MCF 10A (cell line): ENCODE data around the gene GRAMD2A. TPM values are rescaled to one million over a fixed set of nuclear protein-coding genes. Genes with fewer than 3 reads are reported as not detected.

Source experiments
- BruUV-seq: library from RNA; stranded (reverse); fragments of 400-500 nt; replicated peaks from 2 replicates; lab custom pipeline; 2021; lab: Mats Ljungman, UMichigan
- CTCF ChIA-PET: fragments of 300-600 bp; sonication (Branson Sonifier 250); formaldehyde crosslinking; extraction: SDS; loops from one replicate; lab custom pipeline; 2021; ENCODE audit warnings: antibody characterized with exemption, inconsistent platforms; lab: Yijun Ruan, JAX
- POLR2A ChIA-PET: fragments of 300-600, 350-650 bp; sonication (Branson Sonifier 250); formaldehyde crosslinking; extraction: SDS; loops from one replicate; lab custom pipeline; 2020; ENCODE audit warnings: antibody characterized with exemption, inconsistent platforms; lab: Yijun Ruan, JAX
- DNase-seq: peaks from one replicate; pipeline ENCODE4 v3.0.0-alpha.2; 2018; ENCODE audit not compliant: unreplicated experiment
- H3K27ac Mint-ChIP-seq: one replicate; pipeline ENCODE4 v1.8.0; 2022; ENCODE audit warnings: mild to moderate bottlenecking, low read depth, mixed read lengths; ENCODE audit not compliant: unreplicated experiment
- H3K27me3 Mint-ChIP-seq: one replicate; pipeline ENCODE4 v1.8.0; 2022; ENCODE audit warnings: mixed read lengths; ENCODE audit not compliant: insufficient read depth, unreplicated experiment
- H3K36me3 Mint-ChIP-seq: one replicate; pipeline ENCODE4 v1.8.0; 2022; ENCODE audit warnings: mild to moderate bottlenecking, moderate library complexity, mixed read lengths; ENCODE audit not compliant: insufficient read depth, unreplicated experiment
- H3K4me1 Mint-ChIP-seq: one replicate; pipeline ENCODE4 v1.8.0; 2022; ENCODE audit warnings: mixed read lengths; ENCODE audit not compliant: insufficient read depth, unreplicated experiment
- H3K4me3 Mint-ChIP-seq: one replicate; pipeline ENCODE4 v1.8.0; 2022; ENCODE audit warnings: mild to moderate bottlenecking, moderate library complexity, mixed read lengths; ENCODE audit not compliant: unreplicated experiment
- H3K9me3 Mint-ChIP-seq: one replicate; pipeline ENCODE4 v1.8.0; 2022; ENCODE audit warnings: mixed read lengths; ENCODE audit not compliant: unreplicated experiment
- intact Hi-C: fragments of 100-400 bp; cut with micrococcal nuclease; formaldehyde crosslinking; loops from 2 replicates; pipeline ENCODE4 v1.14.1; 2022
- total RNA-seq: library from RNA; stranded (reverse); gene quantifications from 2 replicates; pipeline ENCODE4 v1.2.3, GENCODE V29; 2022
- TF ChIP-seq, protein P1 (sequence below): fragments of 200-600 bp; IDR thresholded peaks from one replicate; pipeline ENCODE4 v1.8.0; 2022; ENCODE audit warnings: antibody characterized with exemption, mild to moderate bottlenecking; ENCODE audit not compliant: unreplicated experiment

GRAMD2A gene
- total RNA-seq, 1 experiment from 2014 or later: 0.93 TPM

DNA sequence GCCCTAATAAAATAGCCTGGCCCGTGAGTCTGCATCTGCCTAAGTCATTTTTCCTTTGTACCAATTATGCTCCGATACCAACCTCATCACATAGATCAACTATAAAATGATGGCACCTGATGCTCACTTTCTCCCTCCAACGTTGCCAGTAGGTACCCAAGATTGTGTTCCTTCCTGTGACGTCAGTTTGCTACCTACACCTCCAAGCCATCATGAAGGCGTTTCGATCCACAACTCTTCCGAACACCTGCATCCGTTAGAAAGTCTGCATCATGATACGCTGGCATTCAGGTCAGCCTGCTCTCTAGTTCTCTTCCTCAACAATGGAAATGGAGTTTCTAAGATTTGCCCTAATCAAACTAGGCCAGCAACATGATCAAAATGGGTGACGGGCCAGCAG, 25.7 kb upstream of the GRAMD2A start:
- POLR2A ChIA-PET: interaction anchor here (0.5 to 6.2 kb wide), 10 partner anchors 9 to 783 kb away, joined by 3 to 146 read pairs (median 10); partner anchors contain the start of genes ARIH1, GRAMD2A and PKM
- BruUV-seq: no TSS peak
- peak overlapping the region; percentile 67 for H3K4me3 Mint-ChIP-seq
- H3K27me3 Mint-ChIP-seq: no peaks in the 10 kb centered on the region
- peaks cover 89% of the 10 kb centered on the region for H3K36me3 Mint-ChIP-seq
- H3K4me1 Mint-ChIP-seq: peaks cover 58% of the 10 kb centered on the region
- H3K27ac Mint-ChIP-seq: peak overlapping the region; percentile 71
- CTCF ChIA-PET: interaction anchor here (0.6 to 2.5 kb wide), 6 partner anchors 9 to 104 kb away, joined by 3 to 7 read pairs (median 3); no protein-coding TSS in a partner anchor
- H3K9me3 Mint-ChIP-seq: no peaks in the 10 kb centered on the region
- TF ChIP-seq, protein P1, sequence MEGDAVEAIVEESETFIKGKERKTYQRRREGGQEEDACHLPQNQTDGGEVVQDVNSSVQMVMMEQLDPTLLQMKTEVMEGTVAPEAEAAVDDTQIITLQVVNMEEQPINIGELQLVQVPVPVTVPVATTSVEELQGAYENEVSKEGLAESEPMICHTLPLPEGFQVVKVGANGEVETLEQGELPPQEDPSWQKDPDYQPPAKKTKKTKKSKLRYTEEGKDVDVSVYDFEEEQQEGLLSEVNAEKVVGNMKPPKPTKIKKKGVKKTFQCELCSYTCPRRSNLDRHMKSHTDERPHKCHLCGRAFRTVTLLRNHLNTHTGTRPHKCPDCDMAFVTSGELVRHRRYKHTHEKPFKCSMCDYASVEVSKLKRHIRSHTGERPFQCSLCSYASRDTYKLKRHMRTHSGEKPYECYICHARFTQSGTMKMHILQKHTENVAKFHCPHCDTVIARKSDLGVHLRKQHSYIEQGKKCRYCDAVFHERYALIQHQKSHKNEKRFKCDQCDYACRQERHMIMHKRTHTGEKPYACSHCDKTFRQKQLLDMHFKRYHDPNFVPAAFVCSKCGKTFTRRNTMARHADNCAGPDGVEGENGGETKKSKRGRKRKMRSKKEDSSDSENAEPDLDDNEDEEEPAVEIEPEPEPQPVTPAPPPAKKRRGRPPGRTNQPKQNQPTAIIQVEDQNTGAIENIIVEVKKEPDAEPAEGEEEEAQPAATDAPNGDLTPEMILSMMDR: no peak
- intact Hi-C loops: loop anchor here (2.0 kb wide), 1 partner anchor 24 kb away; no protein-coding TSS in a partner anchor
- no peak for DNase-seq

DNA sequence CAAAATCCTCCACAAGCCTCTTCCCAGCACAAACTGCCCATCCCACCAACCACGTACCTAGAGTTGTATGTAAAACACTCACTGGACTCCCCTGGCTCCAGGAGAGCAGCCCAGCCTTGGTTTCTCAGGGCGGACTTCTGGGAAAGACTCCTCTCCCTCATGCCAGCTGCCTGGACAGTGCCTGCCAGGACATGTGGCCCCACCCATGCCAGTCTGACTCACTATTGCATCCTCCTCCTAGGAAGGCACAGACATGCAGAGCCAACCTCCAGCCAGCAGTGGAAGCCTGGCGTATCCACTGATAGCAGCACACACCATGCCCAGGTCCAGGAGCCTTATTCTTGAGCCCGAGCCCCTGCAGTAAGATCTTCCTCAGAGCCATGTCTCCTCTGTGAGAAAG, 24.8 kb upstream of the GRAMD2A start:
- no peaks in the 10 kb centered on the region for H3K27me3 Mint-ChIP-seq
- peaks cover 58% of the 10 kb centered on the region for H3K4me1 Mint-ChIP-seq
- DNase-seq: peak; percentile 98
- H3K9me3 Mint-ChIP-seq: no peaks in the 10 kb centered on the region
- intact Hi-C loops: loop anchor here (1.0 to 2.0 kb wide), 3 partner anchors 15 to 50 kb away; partner anchors contain the start of gene PARP6
- no TSS peak for BruUV-seq
- H3K27ac Mint-ChIP-seq: peak overlapping the region; percentile 71
- POLR2A ChIA-PET: interaction anchor here (0.6 to 6.2 kb wide), 15 partner anchors 10 to 153 kb away, joined by 3 to 146 read pairs (median 6); partner anchors contain the start of genes GRAMD2A, HEXA and PKM
- CTCF ChIA-PET: interaction anchor here (0.6 to 2.5 kb wide), 7 partner anchors 10 to 470 kb away, joined by 3 to 7 read pairs (median 4); no protein-coding TSS in a partner anchor
- peak overlapping the region; percentile 67 for H3K4me3 Mint-ChIP-seq
- TF ChIP-seq, protein P1: no peak
- peaks cover 89% of the 10 kb centered on the region for H3K36me3 Mint-ChIP-seq

DNA sequence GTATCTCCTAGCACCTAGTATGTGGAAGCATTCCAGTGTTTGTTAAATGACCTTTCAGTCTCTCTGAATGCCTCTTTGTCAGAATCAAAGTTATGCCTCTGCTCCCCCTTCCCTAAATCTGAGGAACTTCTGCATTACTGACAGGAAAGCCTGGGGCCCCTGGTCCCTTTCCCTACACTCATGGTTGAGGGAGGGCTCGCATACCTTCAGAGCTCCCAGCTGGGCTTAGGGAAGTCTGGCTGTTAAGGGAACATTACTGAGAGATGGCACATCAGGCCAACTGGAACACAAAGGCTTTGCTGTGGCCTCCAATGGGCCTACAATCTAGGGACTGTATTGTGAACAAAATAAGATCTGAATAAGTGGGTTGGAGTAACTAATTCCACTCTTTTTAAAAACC, 23.1 kb upstream of the GRAMD2A start:
- POLR2A ChIA-PET: interaction anchor here (1.4 to 6.2 kb wide), 4 partner anchors 11 to 22 kb away, joined by 3 to 146 read pairs (median 80); partner anchors contain the start of genes GRAMD2A and PKM
- TF ChIP-seq, protein P1: no peak
- H3K9me3 Mint-ChIP-seq: no peaks in the 10 kb centered on the region
- H3K4me3 Mint-ChIP-seq: no peak overlapping the region
- H3K36me3 Mint-ChIP-seq: peaks cover 97% of the 10 kb centered on the region
- no TSS peak for BruUV-seq
- H3K27ac Mint-ChIP-seq: peak overlapping the region; percentile 71
- peaks cover 45% of the 10 kb centered on the region for H3K4me1 Mint-ChIP-seq
- no peaks in the 10 kb centered on the region for H3K27me3 Mint-ChIP-seq
- DNase-seq: no peak
- CTCF ChIA-PET: interaction anchor here (1.2 kb wide), 1 partner anchor 22 kb away, joined by 4 read pairs; the partner anchor contains the start of gene GRAMD2A
- intact Hi-C loops: no loop called here

DNA sequence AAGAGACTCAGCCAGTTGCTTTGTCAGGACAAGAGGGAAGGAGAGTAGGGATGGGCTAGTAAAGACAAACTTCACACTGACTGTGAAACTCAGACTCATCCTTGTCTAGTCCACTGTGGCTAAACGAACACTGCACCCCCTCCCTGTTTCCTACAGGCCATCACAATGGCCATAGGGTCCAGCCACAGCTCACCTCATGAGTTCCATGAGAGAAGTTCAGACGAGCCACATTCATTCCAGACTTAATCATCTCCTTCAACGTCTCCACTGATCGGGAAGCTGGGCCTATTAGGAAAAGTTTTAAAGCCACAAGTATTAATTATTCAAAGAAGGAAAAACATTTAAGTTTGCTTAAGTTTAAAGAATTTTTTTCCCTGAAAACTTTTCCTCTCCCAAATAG, 19.6 kb upstream of the GRAMD2A start:
- Mint-ChIP-seq H3K36me3 (peaks cover 100% of the 10 kb centered on the region), H3K4me3 (no peak overlapping the region), H3K27ac (no peak overlapping the region), H3K9me3 (no peaks in the 10 kb centered on the region), H3K27me3 (no peaks in the 10 kb centered on the region), H3K4me1 (peaks cover 25% of the 10 kb centered on the region)
- CTCF ChIA-PET: interaction anchor here (1.9 kb wide), 1 partner anchor 17 kb away, joined by 10 read pairs; no protein-coding TSS in a partner anchor
- intact Hi-C loops: no loop called here
- DNase-seq: no peak
- BruUV-seq: no TSS peak
- TF ChIP-seq, protein P1: no peak
- POLR2A ChIA-PET: interaction anchor here (0.5 to 4.0 kb wide), 5 partner anchors 10 to 1647 kb away, joined by 3 to 24 read pairs (median 4); partner anchors contain the start of gene PKM
